Measurements from ENCODE around the gene CACNG6. TPM values are rescaled to one million over a fixed set of nuclear protein-coding genes. Genes with fewer than 3 reads are reported as not detected.

The CACNG6 gene
- total RNA-seq, 3 donors from 2014 or later (not counting 1 experiment from before 2014, with no cell fraction given), result 11.5 TPM; not detected in 2

GRCh38 chr19:54010474-54010873 lies 19.0 kb downstream of the CACNG6 start:
- Mint-ChIP-seq H3K27me3 (ENCODE audit: low read depth in 2 of 2) (peaks cover 18 to 26% of the 10 kb centered on the region in 2 donors), H3K36me3 (no peaks in the 10 kb centered on the region), H3K4me1 (no peaks in the 10 kb centered on the region), H3K9me3 (no peaks in the 10 kb centered on the region), H3K27ac (no peak overlapping the region), H3K4me3 (no peak overlapping the region)
- no peaks in the 10 kb centered on the region for H3K27me3 ChIP-seq (ENCODE audit: control insufficient read depth, insufficient read depth, low read length)
- DNase-seq, result no peak
- no peaks in the 10 kb centered on the region for H3K4me1 ChIP-seq (ENCODE audit: control insufficient read depth, insufficient read depth, low read length)
- H3K9me3 ChIP-seq (ENCODE audit: control insufficient read depth, insufficient read depth, low read length), result no peaks in the 10 kb centered on the region
- no peak overlapping the region for H3K4me3 ChIP-seq (ENCODE audit: low read length)
- H3K36me3 ChIP-seq (ENCODE audit: control insufficient read depth, insufficient read depth, low read length), result no peaks in the 10 kb centered on the region
- intact Hi-C loops (cut with micrococcal nuclease), result no loop called here
- no peak for TF ChIP-seq CTCF (IDR thresholded peaks at IDR 0.05)
- no peak for ATAC-seq
- no peak overlapping the region for H3K27ac ChIP-seq (ENCODE audit: low read length)
- 90% methylated on average over 4 of the region's 6 CpGs for WGBS (ENCODE audit: insufficient coverage)

- intact Hi-C loops (cut with micrococcal nuclease), result no loop called here
- Histone ChIP-seq H3K27ac (ENCODE audit: low read length) (no peak overlapping the region), H3K27me3 (ENCODE audit: control insufficient read depth, insufficient read depth, low read length) (no peaks in the 10 kb centered on the region), H3K4me1 (ENCODE audit: control insufficient read depth, insufficient read depth, low read length) (no peaks in the 10 kb centered on the region), H3K4me3 (ENCODE audit: low read length) (no peak overlapping the region), H3K36me3 (ENCODE audit: control insufficient read depth, insufficient read depth, low read length) (no peaks in the 10 kb centered on the region), H3K9me3 (ENCODE audit: control insufficient read depth, insufficient read depth, low read length) (no peaks in the 10 kb centered on the region)
- no peak for ATAC-seq
- 65% methylated on average over 36 of the region's 36 CpGs for WGBS (ENCODE audit: insufficient coverage)
- no peak for DNase-seq
- H3K27ac Mint-ChIP-seq, result no peak overlapping the region
- no peaks in the 10 kb centered on the region for H3K4me1 Mint-ChIP-seq
- no peak overlapping the region for H3K4me3 Mint-ChIP-seq
- no peaks in the 10 kb centered on the region for H3K36me3 Mint-ChIP-seq
- no peak for TF ChIP-seq CTCF (IDR thresholded peaks at IDR 0.05)
- H3K27me3 Mint-ChIP-seq (ENCODE audit: low read depth in 2 of 2), result peaks cover 21 to 26% of the 10 kb centered on the region in 2 donors
- H3K9me3 Mint-ChIP-seq, result no peaks in the 10 kb centered on the region
These were observed 20.2 kb downstream of the CACNG6 start for GRCh38 chr19:54011507-54012211.

- Histone ChIP-seq H3K27me3 (ENCODE audit: control insufficient read depth, insufficient read depth, low read length) (no peaks in the 10 kb centered on the region), H3K9me3 (ENCODE audit: control insufficient read depth, insufficient read depth, low read length) (no peaks in the 10 kb centered on the region), H3K4me3 (ENCODE audit: low read length) (no peak overlapping the region), H3K36me3 (ENCODE audit: control insufficient read depth, insufficient read depth, low read length) (no peaks in the 10 kb centered on the region), H3K27ac (ENCODE audit: low read length) (no peak overlapping the region), H3K4me1 (ENCODE audit: control insufficient read depth, insufficient read depth, low read length) (no peaks in the 10 kb centered on the region)
- H3K4me3 Mint-ChIP-seq, result no peak overlapping the region
- no peaks in the 10 kb centered on the region for H3K36me3 Mint-ChIP-seq
- no peak overlapping the region for H3K27ac Mint-ChIP-seq
- peaks cover 0 to 3% of the 10 kb centered on the region in 2 donors for H3K4me1 Mint-ChIP-seq
- 83% methylated on average over 8 of the region's 8 CpGs for WGBS (ENCODE audit: insufficient coverage)
- peaks cover 17 to 26% of the 10 kb centered on the region in 2 donors for H3K27me3 Mint-ChIP-seq (ENCODE audit: low read depth in 2 of 2)
- H3K9me3 Mint-ChIP-seq, result no peaks in the 10 kb centered on the region
- ATAC-seq (no peak), DNase-seq (no peak)
- TF ChIP-seq CTCF (IDR thresholded peaks at IDR 0.05), result no peak
- intact Hi-C loops (cut with micrococcal nuclease), result no loop called here
These were observed 22.4 kb downstream of the CACNG6 start for GRCh38 chr19:54013866-54014265.

All from natural killer cell (primary cell).